NCI-H226 (cell line): ENCODE data around the gene RETREG1.
"Not testable (repeated sequence)": the region's sequence is repeated elsewhere in the genome, so short reads cannot be mapped to it uniquely, and the experiment has no call there.

Experiments used
- DNase-seq: peaks from one replicate; pipeline ENCODE4 v3.0.0-alpha.2; 2015

Gene RETREG1

GRCh38 chr5:16615741-16616535 lies 859 bp downstream of the RETREG1 start:
- DNase-seq = no peak

- DNase-seq = no peak
These were observed 4.8 kb downstream of the RETREG1 start for GRCh38 chr5:16612007-16612406.

- DNase-seq = not testable (repeated sequence)
These were observed 5.9 kb downstream of the RETREG1 start for GRCh38 chr5:16610896-16611295.

- no peak for DNase-seq
These were observed 7.4 kb downstream of the RETREG1 start for GRCh38 chr5:16609412-16609811.

GRCh38 chr5:16606628-16607027 lies 10.2 kb downstream of the RETREG1 start:
- DNase-seq = no peak

GRCh38 chr5:16603701-16604100 lies 13.1 kb downstream of the RETREG1 start:
- DNase-seq = no peak

GRCh38 chr5:16603295-16603694 lies 13.5 kb downstream of the RETREG1 start:
- DNase-seq = no peak

- DNase-seq = no peak
These were observed 14.6 kb downstream of the RETREG1 start for GRCh38 chr5:16602182-16602581.

- DNase-seq = no peak
These were observed 15.9 kb downstream of the RETREG1 start for GRCh38 chr5:16600946-16601345.

GRCh38 chr5:16600397-16600796 lies 16.4 kb downstream of the RETREG1 start:
- DNase-seq = peak; percentile 29

GRCh38 chr5:16597946-16598694 lies 18.7 kb downstream of the RETREG1 start:
- no peak for DNase-seq

- no peak for DNase-seq
These were observed 20.2 kb downstream of the RETREG1 start for GRCh38 chr5:16596581-16596940.

- no peak for DNase-seq
These were observed 20.8 kb downstream of the RETREG1 start for GRCh38 chr5:16595881-16596580.

GRCh38 chr5:16593628-16594027 lies 23.2 kb downstream of the RETREG1 start:
- no peak for DNase-seq

GRCh38 chr5:16593013-16593412 lies 23.8 kb downstream of the RETREG1 start:
- DNase-seq = peak; percentile 50

GRCh38 chr5:16592255-16592654 lies 24.5 kb downstream of the RETREG1 start:
- no peak for DNase-seq

- no peak for DNase-seq
These were observed 26.1 kb downstream of the RETREG1 start for GRCh38 chr5:16590685-16591084.

- no peak for DNase-seq
These were observed 27.1 kb downstream of the RETREG1 start for GRCh38 chr5:16589658-16590057.

- no peak for DNase-seq
These were observed 28.2 kb downstream of the RETREG1 start for GRCh38 chr5:16588434-16589214.

GRCh38 chr5:16586556-16586955 lies 30.2 kb downstream of the RETREG1 start:
- no peak for DNase-seq

- peak; percentile 31 for DNase-seq
These were observed 31.6 kb downstream of the RETREG1 start for GRCh38 chr5:16585041-16585667.

- DNase-seq = no peak
These were observed 34.7 kb downstream of the RETREG1 start for GRCh38 chr5:16582081-16582480.
